OCI-LY3 (cell line): Measurements from ENCODE around the gene ST3GAL6.

ENCODE experiments used
- H2AFZ ChIP-seq: fragments of 200-600, 300-600 bp; shearing (Covaris generic); 2 replicates; pipeline ENCODE4 v1.6.0; 2014; ENCODE audit warnings: antibody characterized with exemption, low read depth, low read length
- H3K27ac ChIP-seq: fragments of 200-600, 300-600 bp; sonication (generic); 2 replicates; pipeline ENCODE4 v1.5.1; 2014; ENCODE audit warnings: mild to moderate bottlenecking, low read length, moderate library complexity, mixed read lengths
- H3K27me3 ChIP-seq: fragments of 200-600, 300-600 bp; sonication (generic); 2 replicates; pipeline ENCODE4 v1.6.1; 2014; ENCODE audit warnings: low read depth, low read length, mixed read lengths
- H3K36me3 ChIP-seq: fragments of 200-600, 300-600 bp; sonication (generic); replicated peaks from 2 replicates; pipeline ENCODE3; 2014; ENCODE audit warnings: low read depth, low read length, mixed read lengths
- H3K4me1 ChIP-seq: fragments of 300-600, 200-600 bp; sonication (generic); 2 replicates; pipeline ENCODE4 v1.6.1; 2014; ENCODE audit warnings: low read length, mixed read lengths
- H3K4me2 ChIP-seq: fragments of 200-600, 300-600 bp; sonication (generic); 2 replicates; pipeline ENCODE4 v1.6.1; 2014; ENCODE audit warnings: low read length, mixed read lengths
- H3K4me3 ChIP-seq: fragments of 300-600, 200-600 bp; sonication (generic); 2 replicates; pipeline ENCODE4 v1.5.1; 2014; ENCODE audit warnings: antibody characterized with exemption, mild to moderate bottlenecking, low read length, moderate library complexity
- H3K79me2 ChIP-seq: fragments of 300-600, 200-600 bp; shearing (Covaris generic); 2 replicates; pipeline ENCODE4 v1.6.1; 2014; ENCODE audit warnings: mild to moderate bottlenecking, low read length, mixed read lengths
- H3K9ac ChIP-seq: fragments of 300-600, 200-600 bp; shearing (Covaris generic); 2 replicates; pipeline ENCODE4 v1.6.0; 2014; ENCODE audit warnings: mild to moderate bottlenecking, low read length, moderate library complexity
- H3K9me3 ChIP-seq: fragments of 200-600, 300-600 bp; shearing (Covaris generic); 2 replicates; pipeline ENCODE4 v1.6.1; 2014; ENCODE audit warnings: low read length, mixed read lengths; ENCODE audit not compliant: insufficient read depth
- H4K20me1 ChIP-seq: fragments of 200-600, 300-600 bp; sonication (generic); 2 replicates; pipeline ENCODE4 v1.6.1; 2016; ENCODE audit warnings: low read length, mixed read lengths; ENCODE audit not compliant: insufficient read depth
- EZH2phosphoT487 ChIP-seq: fragments of 200-600 bp; shearing (Covaris generic); IDR thresholded peaks from 2 replicates; pipeline ENCODE4 v1.6.1; 2018; ENCODE audit warnings: antibody characterized with exemption, mixed run types, low read depth
- TF ChIP-seq, protein P1 (sequence below): fragments of 200-600, 300-600 bp; sonication (generic); IDR thresholded peaks from 2 replicates; pipeline ENCODE4 v1.5.1; 2014; ENCODE audit warnings: antibody characterized with exemption, low read length, low read depth

Gene ST3GAL6

DNA sequence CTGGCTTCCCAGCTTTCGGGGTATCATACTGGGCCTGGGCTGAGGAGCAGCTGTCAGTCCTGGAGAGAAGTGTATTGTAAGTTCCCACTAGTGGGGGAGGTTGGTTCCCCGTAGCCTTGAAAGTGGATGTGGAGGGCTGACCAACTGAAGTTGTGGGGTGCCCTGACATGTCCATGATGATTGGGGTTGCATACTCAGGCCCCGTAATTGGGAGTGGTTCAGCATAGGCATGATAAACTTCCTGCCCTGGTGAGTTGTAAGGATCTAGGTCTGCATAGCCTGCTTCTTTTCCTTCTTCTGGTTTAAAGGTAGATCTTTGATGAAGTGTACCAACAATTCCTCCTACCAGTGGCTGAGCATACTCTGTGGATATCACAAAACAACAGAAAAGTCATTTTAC is 36.3 kb downstream of the ST3GAL6 start:
- Histone ChIP-seq H3K4me2 (no peak overlapping the region), H3K36me3 (no peaks in the 10 kb centered on the region), H3K9me3 (no peaks in the 10 kb centered on the region), H3K9ac (no peak overlapping the region), H3K4me1 (no peaks in the 10 kb centered on the region), H3K4me3 (no peak overlapping the region), H3K27me3 (no peaks in the 10 kb centered on the region), H3K27ac (no peak overlapping the region), H3K79me2 (no peaks in the 10 kb centered on the region), H2AFZ (no peak overlapping the region), H4K20me1 (no peaks in the 10 kb centered on the region)
- TF ChIP-seq, protein P1, sequence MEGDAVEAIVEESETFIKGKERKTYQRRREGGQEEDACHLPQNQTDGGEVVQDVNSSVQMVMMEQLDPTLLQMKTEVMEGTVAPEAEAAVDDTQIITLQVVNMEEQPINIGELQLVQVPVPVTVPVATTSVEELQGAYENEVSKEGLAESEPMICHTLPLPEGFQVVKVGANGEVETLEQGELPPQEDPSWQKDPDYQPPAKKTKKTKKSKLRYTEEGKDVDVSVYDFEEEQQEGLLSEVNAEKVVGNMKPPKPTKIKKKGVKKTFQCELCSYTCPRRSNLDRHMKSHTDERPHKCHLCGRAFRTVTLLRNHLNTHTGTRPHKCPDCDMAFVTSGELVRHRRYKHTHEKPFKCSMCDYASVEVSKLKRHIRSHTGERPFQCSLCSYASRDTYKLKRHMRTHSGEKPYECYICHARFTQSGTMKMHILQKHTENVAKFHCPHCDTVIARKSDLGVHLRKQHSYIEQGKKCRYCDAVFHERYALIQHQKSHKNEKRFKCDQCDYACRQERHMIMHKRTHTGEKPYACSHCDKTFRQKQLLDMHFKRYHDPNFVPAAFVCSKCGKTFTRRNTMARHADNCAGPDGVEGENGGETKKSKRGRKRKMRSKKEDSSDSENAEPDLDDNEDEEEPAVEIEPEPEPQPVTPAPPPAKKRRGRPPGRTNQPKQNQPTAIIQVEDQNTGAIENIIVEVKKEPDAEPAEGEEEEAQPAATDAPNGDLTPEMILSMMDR = no peak
- no peak for TF ChIP-seq EZH2phosphoT487

DNA sequence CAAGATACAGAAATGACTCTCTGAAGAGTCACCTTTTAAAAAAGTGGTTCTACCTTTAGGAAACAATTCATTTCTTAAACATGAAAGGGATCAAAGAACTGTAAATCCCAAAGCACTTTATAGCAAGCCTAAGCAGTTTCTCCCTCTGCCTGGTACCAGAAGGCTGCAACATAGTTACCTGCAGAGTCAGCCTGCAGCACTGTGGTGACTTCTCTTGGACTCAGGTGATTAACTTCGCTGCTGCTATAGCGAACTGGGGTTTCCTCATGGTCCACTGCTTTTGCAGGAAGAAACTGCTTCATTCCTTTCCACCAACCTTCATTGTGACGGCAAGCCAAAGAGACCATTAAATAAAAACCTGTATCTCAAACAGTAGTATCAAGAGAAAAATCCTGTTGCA is 37.3 kb downstream of the ST3GAL6 start:
- Histone ChIP-seq H3K36me3 (no peaks in the 10 kb centered on the region), H3K4me2 (no peak overlapping the region), H3K27ac (no peak overlapping the region)

DNA sequence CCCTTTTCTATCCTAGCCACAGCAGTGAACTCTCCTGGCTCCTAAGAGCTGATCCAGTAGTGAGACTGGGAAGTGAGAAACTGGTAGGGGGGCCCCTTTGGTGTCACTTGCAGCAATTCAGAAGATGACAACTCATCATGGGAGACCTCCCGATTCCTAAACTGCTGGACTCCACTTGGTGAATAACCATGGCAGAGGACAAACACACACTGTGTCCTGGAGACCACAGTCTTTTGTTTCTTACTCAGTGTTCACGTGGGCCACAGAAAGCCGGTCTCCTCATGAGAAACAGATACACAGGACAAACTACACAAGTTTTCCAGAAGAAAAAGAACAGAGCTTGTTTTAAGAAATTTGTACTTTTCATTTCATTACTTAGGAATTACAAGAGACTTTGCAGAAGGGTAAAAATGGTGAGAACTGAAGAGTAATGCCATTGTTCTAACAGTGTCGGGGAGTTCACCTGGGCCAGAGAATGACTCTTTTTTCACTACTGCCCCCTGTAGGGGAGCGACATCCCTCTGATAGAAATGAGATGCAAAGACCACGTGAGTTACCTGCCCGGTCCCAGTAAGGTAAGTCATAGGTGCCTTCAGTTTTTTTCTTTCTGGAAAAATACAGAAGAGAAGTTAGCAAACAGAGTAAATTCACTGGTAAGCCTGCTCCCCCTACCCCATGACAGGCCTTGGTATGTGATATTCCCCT is 38.1 kb downstream of the ST3GAL6 start:
- H2AFZ ChIP-seq = no peak overlapping the region
- H3K4me2 ChIP-seq = no peak overlapping the region
- H3K9ac ChIP-seq = no peak overlapping the region
- no peaks in the 10 kb centered on the region for H3K27me3 ChIP-seq
- H3K27ac ChIP-seq = no peak overlapping the region
- no peak for TF ChIP-seq EZH2phosphoT487
- TF ChIP-seq, protein P1 = no peak
- H3K79me2 ChIP-seq = no peaks in the 10 kb centered on the region
- H3K9me3 ChIP-seq = no peaks in the 10 kb centered on the region
- H3K36me3 ChIP-seq = no peaks in the 10 kb centered on the region
- no peak overlapping the region for H3K4me3 ChIP-seq
- no peaks in the 10 kb centered on the region for H4K20me1 ChIP-seq
- H3K4me1 ChIP-seq = no peaks in the 10 kb centered on the region

More for the DNA sequence above, 37.3 kb downstream of the ST3GAL6 start:
- no peak overlapping the region for H3K9ac ChIP-seq
- no peaks in the 10 kb centered on the region for H3K9me3 ChIP-seq
- H3K27me3 ChIP-seq = no peaks in the 10 kb centered on the region
- H3K4me3 ChIP-seq = no peak overlapping the region
- H3K4me1 ChIP-seq = no peaks in the 10 kb centered on the region
- H3K79me2 ChIP-seq = no peaks in the 10 kb centered on the region
- TF ChIP-seq EZH2phosphoT487 = no peak
- TF ChIP-seq, protein P1 = no peak
- H2AFZ ChIP-seq = no peak overlapping the region
- H4K20me1 ChIP-seq = no peaks in the 10 kb centered on the region

DNA sequence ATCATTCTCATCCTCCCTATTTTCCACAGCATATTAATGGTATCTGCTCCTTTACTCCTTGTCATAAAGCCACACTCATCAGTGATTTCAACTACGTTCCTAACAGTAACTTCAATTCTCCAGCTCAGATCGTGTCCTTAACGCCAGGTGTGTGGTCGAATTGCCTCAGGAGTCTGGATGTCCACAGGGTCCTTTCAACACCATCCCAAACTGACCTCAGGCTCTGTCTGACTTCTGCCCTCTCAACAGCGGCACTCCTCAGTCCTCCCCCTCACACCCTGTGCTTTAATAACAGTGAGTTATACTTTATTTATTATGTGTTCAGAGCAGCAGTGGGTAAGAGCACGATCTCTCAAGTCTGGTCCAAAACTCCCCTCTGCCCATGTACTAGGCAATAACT is 42.4 kb downstream of the ST3GAL6 start:
- Histone ChIP-seq H4K20me1 (no peaks in the 10 kb centered on the region), H3K9me3 (no peaks in the 10 kb centered on the region), H3K79me2 (no peaks in the 10 kb centered on the region), H3K27ac (no peak overlapping the region), H2AFZ (no peak overlapping the region), H3K36me3 (no peaks in the 10 kb centered on the region), H3K4me1 (no peaks in the 10 kb centered on the region), H3K27me3 (no peaks in the 10 kb centered on the region), H3K4me3 (no peak overlapping the region), H3K9ac (no peak overlapping the region), H3K4me2 (no peak overlapping the region)
- no peak for TF ChIP-seq EZH2phosphoT487
- TF ChIP-seq, protein P1 = no peak
